ENCODE measurements around the gene ATIC. TPM values are rescaled to one million over a fixed set of nuclear protein-coding genes. Genes with fewer than 3 reads are reported as not detected.

Gene ATIC
- total RNA-seq, 1 experiment from 2014 or later: 297 TPM

GRCh38 chr2:215377283-215377682 lies 65.4 kb downstream of the ATIC start:
- intact Hi-C loops (cut with micrococcal nuclease): no loop called here
- Mint-ChIP-seq H3K9me3 (ENCODE audit: unreplicated experiment) (no peaks in the 10 kb centered on the region), H3K36me3 (ENCODE audit: insufficient read depth, unreplicated experiment) (peaks cover 50% of the 10 kb centered on the region), H3K4me1 (ENCODE audit: insufficient read depth, unreplicated experiment) (no peaks in the 10 kb centered on the region), H3K4me3 (ENCODE audit: unreplicated experiment) (no peak overlapping the region), H3K27me3 (ENCODE audit: insufficient read depth, unreplicated experiment) (no peaks in the 10 kb centered on the region), H3K27ac (ENCODE audit: low read depth, unreplicated experiment) (no peak overlapping the region)
- DNase-seq (ENCODE audit: unreplicated experiment): no peak
- TF ChIP-seq CTCF (IDR thresholded peaks at IDR 0.05; ENCODE audit: unreplicated experiment): no peak
- ChIA-PET POLR2A (no interaction called here), CTCF (interaction anchor here (0.7 to 1.1 kb wide), 2 partner anchors 30 to 39 kb away, joined by 3 read pairs; no protein-coding TSS in a partner anchor)
- no TSS peak for BruUV-seq (replicated peaks)

DNA sequence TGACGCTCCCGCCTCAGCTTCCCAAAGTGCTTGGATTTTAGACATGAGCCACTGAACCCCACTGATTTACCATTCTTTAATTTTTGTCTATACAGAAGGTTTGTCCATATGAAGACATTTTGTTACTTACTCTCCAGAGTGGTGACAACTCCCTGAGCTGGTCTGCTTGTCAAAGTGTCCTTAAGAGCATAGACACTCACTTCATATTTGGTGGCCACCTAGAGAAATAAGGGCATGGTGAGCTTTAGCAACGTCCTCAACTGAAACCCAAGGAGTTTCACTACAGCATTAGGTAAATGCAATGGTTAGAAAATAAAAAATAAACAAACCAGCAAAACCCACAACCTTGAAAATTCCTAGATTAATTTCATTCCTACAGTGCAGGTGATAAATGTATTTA lies 66.2 kb downstream of the ATIC start:
- CTCF ChIA-PET: interaction anchor here (1.3 to 1.7 kb wide), 2 partner anchors 28 to 39 kb away, joined by 3 read pairs; no protein-coding TSS in a partner anchor
- Mint-ChIP-seq H3K27ac (ENCODE audit: low read depth, unreplicated experiment) (no peak overlapping the region), H3K36me3 (ENCODE audit: insufficient read depth, unreplicated experiment) (peaks cover 57% of the 10 kb centered on the region), H3K4me1 (ENCODE audit: insufficient read depth, unreplicated experiment) (no peaks in the 10 kb centered on the region), H3K9me3 (ENCODE audit: unreplicated experiment) (no peaks in the 10 kb centered on the region), H3K4me3 (ENCODE audit: unreplicated experiment) (no peak overlapping the region), H3K27me3 (ENCODE audit: insufficient read depth, unreplicated experiment) (no peaks in the 10 kb centered on the region)
- POLR2A ChIA-PET: interaction anchor here (0.6 to 1.2 kb wide), 2 partner anchors 36 to 76 kb away, joined by 3 read pairs; no protein-coding TSS in a partner anchor
- no peak for TF ChIP-seq CTCF (IDR thresholded peaks at IDR 0.05; ENCODE audit: unreplicated experiment)
- intact Hi-C loops (cut with micrococcal nuclease): no loop called here
- DNase-seq (ENCODE audit: unreplicated experiment): no peak
- BruUV-seq (replicated peaks): no TSS peak

DNA sequence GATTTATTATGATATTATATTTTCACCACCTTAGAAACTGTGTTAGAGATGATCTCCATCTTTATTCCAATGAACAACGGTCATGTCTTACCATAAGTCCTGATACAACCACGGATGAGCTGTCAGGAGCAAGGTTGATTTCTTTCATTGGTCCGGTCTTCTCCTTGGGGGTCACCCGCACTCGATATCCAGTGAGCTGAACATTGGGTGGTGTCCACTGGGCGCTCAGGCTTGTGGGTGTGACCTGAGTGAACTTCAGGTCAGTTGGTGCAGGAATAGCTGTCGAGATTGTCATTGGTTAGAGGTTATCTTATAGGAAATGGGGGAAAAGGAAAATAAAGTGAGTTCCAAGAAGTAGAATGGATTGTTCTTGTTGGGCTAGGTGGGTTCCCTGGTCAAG lies 67.2 kb downstream of the ATIC start:
- no peak for TF ChIP-seq CTCF (IDR thresholded peaks at IDR 0.05; ENCODE audit: unreplicated experiment)
- ChIA-PET CTCF (interaction anchor here (1.7 kb wide), 1 partner anchor 29 kb away, joined by 3 read pairs; no protein-coding TSS in a partner anchor), POLR2A (no interaction called here)
- no peaks in the 10 kb centered on the region for H3K4me1 Mint-ChIP-seq (ENCODE audit: insufficient read depth, unreplicated experiment)
- peaks cover 61% of the 10 kb centered on the region for H3K36me3 Mint-ChIP-seq (ENCODE audit: insufficient read depth, unreplicated experiment)
- peak overlapping the region; percentile 53 for H3K27ac Mint-ChIP-seq (ENCODE audit: low read depth, unreplicated experiment)
- intact Hi-C loops (cut with micrococcal nuclease): no loop called here
- H3K9me3 Mint-ChIP-seq (ENCODE audit: unreplicated experiment): no peaks in the 10 kb centered on the region
- H3K4me3 Mint-ChIP-seq (ENCODE audit: unreplicated experiment): no peak overlapping the region
- no peaks in the 10 kb centered on the region for H3K27me3 Mint-ChIP-seq (ENCODE audit: insufficient read depth, unreplicated experiment)
- no TSS peak for BruUV-seq (replicated peaks)
- DNase-seq (ENCODE audit: unreplicated experiment): no peak

GRCh38 chr2:215379948-215380347 lies 68.1 kb downstream of the ATIC start:
- Mint-ChIP-seq H3K4me1 (ENCODE audit: insufficient read depth, unreplicated experiment) (no peaks in the 10 kb centered on the region), H3K4me3 (ENCODE audit: unreplicated experiment) (no peak overlapping the region), H3K27ac (ENCODE audit: low read depth, unreplicated experiment) (no peak overlapping the region), H3K9me3 (ENCODE audit: unreplicated experiment) (no peaks in the 10 kb centered on the region), H3K27me3 (ENCODE audit: insufficient read depth, unreplicated experiment) (no peaks in the 10 kb centered on the region), H3K36me3 (ENCODE audit: insufficient read depth, unreplicated experiment) (peaks cover 61% of the 10 kb centered on the region)
- TF ChIP-seq CTCF (IDR thresholded peaks at IDR 0.05; ENCODE audit: unreplicated experiment): no peak
- CTCF ChIA-PET: no interaction called here
- intact Hi-C loops (cut with micrococcal nuclease): no loop called here
- no TSS peak for BruUV-seq (replicated peaks)
- POLR2A ChIA-PET: no interaction called here
- no peak for DNase-seq (ENCODE audit: unreplicated experiment)
